ENCODE data around the gene TPO.
"Not testable (repeated sequence)": the region's sequence is repeated elsewhere in the genome, so short reads cannot be mapped to it uniquely, and the experiment has no call there.

Gene TPO

GRCh38 chr2:1563084-1563857 lies 150.0 kb downstream of the TPO start:
- DNase-seq, result no peak

GRCh38 chr2:1563943-1564891 lies 151.0 kb downstream of the TPO start:
- DNase-seq, result no peak

- DNase-seq, result no peak
Measured at GRCh38 chr2:1567556-1568344, 154.5 kb downstream of the TPO start.

- DNase-seq, result not testable (repeated sequence)
Measured at GRCh38 chr2:1568345-1568668, 155.0 kb downstream of the TPO start.

- no peak for DNase-seq
Measured at GRCh38 chr2:1569879-1570450, 156.7 kb downstream of the TPO start.

- no peak for DNase-seq
Measured at GRCh38 chr2:1571477-1572417, 158.5 kb downstream of the TPO start.

- no peak for DNase-seq
Measured at GRCh38 chr2:1572638-1573037, 159.4 kb downstream of the TPO start.

GRCh38 chr2:1577846-1578245 lies 164.6 kb downstream of the TPO start:
- no peak for DNase-seq

- not testable (repeated sequence) for DNase-seq
Measured at GRCh38 chr2:1581257-1581964, 168.1 kb downstream of the TPO start.

- DNase-seq, result no peak
Measured at GRCh38 chr2:1581965-1582625, 168.8 kb downstream of the TPO start.

GRCh38 chr2:1582891-1583341 lies 169.7 kb downstream of the TPO start:
- DNase-seq, result no peak

GRCh38 chr2:1584051-1584531 lies 170.8 kb downstream of the TPO start:
- no peak for DNase-seq

GRCh38 chr2:1584691-1585485 lies 171.6 kb downstream of the TPO start:
- peak in 1 of 2 experiments; percentile 26 for DNase-seq

- DNase-seq, result no peak
Measured at GRCh38 chr2:1585635-1586034, 172.4 kb downstream of the TPO start.

GRCh38 chr2:1586251-1586922 lies 173.1 kb downstream of the TPO start:
- no peak for DNase-seq

GRCh38 chr2:1586923-1587840 lies 173.9 kb downstream of the TPO start:
- no peak for DNase-seq

Data from SHP77 (cell line).